Left ventricle myocardium inferior (tissue), 1 donor: ENCODE measurements around the gene KCNJ16. TPM values are rescaled to one million over a fixed set of nuclear protein-coding genes. Genes with fewer than 3 reads are reported as not detected.

Experiments used
- DNase-seq: peaks from one replicate; pipeline ENCODE4 v3.0.0-alpha.2; 2020
- H3K27ac ChIP-seq: fragments of 200-600 bp; replicated peaks from 2 replicates; pipeline ENCODE4 v1.8.0; 2021
- H3K27me3 ChIP-seq: fragments of 200-600 bp; 2 replicates; pipeline ENCODE4 v1.8.0; 2021; ENCODE audit warnings: low read depth
- H3K36me3 ChIP-seq: fragments of 200-600 bp; 2 replicates; pipeline ENCODE4 v1.8.0; 2021
- H3K4me1 ChIP-seq: fragments of 200-600 bp; 2 replicates; pipeline ENCODE4 v1.8.0; 2021
- H3K4me3 ChIP-seq: fragments of 200-600 bp; 2 replicates; pipeline ENCODE4 v1.8.0; 2021; ENCODE audit warnings: mild to moderate bottlenecking, moderate library complexity
- H3K9me3 ChIP-seq: fragments of 200-600 bp; replicated peaks from 2 replicates; pipeline ENCODE4 v1.8.0; 2021
- intact Hi-C: fragments of 100-400 bp; cut with micrococcal nuclease; formaldehyde crosslinking; loops from one replicate; pipeline ENCODE4 v1.11.0; 2022
- total RNA-seq: library from RNA; stranded (reverse); fragmentation: NEBNext Ultra II Directional; extraction: Animal tissue kit (Norgen Biotek cat#: 25700); gene quantifications from one replicate; pipeline ENCODE4 v1.2.1, GENCODE V29; 2021
- TF ChIP-seq, protein P1 (sequence below): fragments of 200-600 bp; IDR thresholded peaks from 2 replicates; pipeline ENCODE4 v1.8.0; 2021; ENCODE audit warnings: antibody characterized with exemption, mild to moderate bottlenecking, borderline replicate concordance
- donor health status: DM: no; HTN: yes; CAD: no; lungs with severe emphysema.

Gene KCNJ16
- total RNA-seq, 1 donor from 2014 or later = not detected

DNA sequence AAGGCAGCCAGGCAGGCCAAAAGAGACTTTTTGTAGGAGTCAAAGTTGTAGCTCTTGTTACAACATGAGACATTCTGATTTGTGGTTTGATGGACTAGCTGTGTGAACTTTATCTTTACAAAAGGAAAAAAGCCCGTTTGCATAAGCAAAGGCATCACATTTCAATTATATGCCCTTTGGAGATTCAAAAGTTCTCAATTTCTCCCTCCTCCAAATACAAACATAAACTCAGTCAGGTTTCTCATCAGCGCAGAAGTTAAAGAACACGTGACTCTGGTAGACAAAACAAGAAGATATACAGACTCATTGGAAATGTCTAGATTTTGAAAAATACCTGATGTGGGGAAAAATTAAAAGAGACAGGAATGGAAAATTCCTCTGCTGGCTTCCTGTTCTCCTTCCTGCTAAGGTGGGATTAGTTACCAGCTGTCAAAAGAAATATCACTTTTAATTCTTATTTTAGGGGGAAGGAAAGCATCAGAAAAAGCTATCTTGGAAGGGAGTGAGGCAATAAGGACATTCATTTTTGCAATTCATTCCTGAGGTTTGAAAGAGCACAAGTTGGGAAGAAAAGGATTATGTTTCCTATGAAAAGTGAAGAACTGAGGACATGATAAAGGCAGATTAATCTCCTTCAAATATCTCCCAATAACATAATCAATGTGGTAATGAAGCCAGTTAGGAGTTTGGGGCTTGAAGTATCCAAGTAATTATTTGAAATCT, 4.6 kb upstream of the KCNJ16 start:
- TF ChIP-seq, protein P1, sequence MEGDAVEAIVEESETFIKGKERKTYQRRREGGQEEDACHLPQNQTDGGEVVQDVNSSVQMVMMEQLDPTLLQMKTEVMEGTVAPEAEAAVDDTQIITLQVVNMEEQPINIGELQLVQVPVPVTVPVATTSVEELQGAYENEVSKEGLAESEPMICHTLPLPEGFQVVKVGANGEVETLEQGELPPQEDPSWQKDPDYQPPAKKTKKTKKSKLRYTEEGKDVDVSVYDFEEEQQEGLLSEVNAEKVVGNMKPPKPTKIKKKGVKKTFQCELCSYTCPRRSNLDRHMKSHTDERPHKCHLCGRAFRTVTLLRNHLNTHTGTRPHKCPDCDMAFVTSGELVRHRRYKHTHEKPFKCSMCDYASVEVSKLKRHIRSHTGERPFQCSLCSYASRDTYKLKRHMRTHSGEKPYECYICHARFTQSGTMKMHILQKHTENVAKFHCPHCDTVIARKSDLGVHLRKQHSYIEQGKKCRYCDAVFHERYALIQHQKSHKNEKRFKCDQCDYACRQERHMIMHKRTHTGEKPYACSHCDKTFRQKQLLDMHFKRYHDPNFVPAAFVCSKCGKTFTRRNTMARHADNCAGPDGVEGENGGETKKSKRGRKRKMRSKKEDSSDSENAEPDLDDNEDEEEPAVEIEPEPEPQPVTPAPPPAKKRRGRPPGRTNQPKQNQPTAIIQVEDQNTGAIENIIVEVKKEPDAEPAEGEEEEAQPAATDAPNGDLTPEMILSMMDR = no peak
- intact Hi-C loops = no loop called here

DNA sequence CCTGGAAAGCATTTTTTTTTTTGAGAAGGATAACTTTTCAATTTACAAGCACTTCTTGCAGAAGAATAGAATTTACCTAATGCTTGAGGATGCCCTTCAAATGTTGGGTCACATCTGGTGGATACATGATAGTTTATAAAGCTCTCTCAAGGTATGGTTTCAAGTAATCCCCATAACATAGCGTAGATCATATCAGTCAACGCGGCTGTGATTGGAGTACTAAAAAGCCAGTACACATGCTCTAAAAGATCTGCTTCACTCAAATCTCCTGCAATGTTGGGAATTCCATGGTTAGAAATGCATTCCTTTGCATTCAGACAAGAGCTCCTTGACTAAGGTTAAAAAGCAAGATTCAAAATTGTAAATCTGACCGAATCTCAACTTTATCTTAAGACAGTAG, 3.9 kb upstream of the KCNJ16 start:
- TF ChIP-seq, protein P1 = no peak
- no peak overlapping the region for H3K4me3 ChIP-seq
- no peaks in the 10 kb centered on the region for H3K27me3 ChIP-seq
- H3K4me1 ChIP-seq = no peaks in the 10 kb centered on the region
- no peak overlapping the region for H3K27ac ChIP-seq
- intact Hi-C loops = no loop called here
- no peak for DNase-seq
- no peaks in the 10 kb centered on the region for H3K36me3 ChIP-seq
- no peaks in the 10 kb centered on the region for H3K9me3 ChIP-seq

More for the DNA sequence above, 4.6 kb upstream of the KCNJ16 start:
- H3K36me3 ChIP-seq = no peaks in the 10 kb centered on the region
- no peak overlapping the region for H3K27ac ChIP-seq
- no peaks in the 10 kb centered on the region for H3K27me3 ChIP-seq
- no peak overlapping the region for H3K4me3 ChIP-seq
- H3K9me3 ChIP-seq = no peaks in the 10 kb centered on the region
- H3K4me1 ChIP-seq = no peaks in the 10 kb centered on the region
- no peak for DNase-seq

DNA sequence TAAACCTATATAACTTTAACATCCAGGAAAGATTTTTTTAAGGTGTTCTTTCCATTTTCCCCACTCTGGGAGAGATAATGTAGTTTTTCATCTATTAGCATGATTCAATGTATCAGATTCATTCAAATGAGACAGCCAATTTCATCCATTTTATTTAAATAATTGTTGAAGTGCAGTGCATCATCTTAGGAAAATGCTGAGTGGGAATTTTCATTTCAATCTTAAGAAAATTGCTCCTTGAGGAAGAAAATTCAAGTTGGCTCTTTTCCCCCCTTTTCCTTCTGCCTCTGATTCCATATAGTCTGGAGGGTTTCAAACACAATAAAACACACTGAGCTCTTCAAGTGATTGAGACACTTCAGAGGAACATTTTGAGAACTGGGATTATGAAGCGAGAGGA, 3.4 kb upstream of the KCNJ16 start:
- Histone ChIP-seq H3K27me3 (no peaks in the 10 kb centered on the region), H3K4me1 (no peaks in the 10 kb centered on the region), H3K36me3 (no peaks in the 10 kb centered on the region), H3K4me3 (no peak overlapping the region), H3K9me3 (no peaks in the 10 kb centered on the region), H3K27ac (no peak overlapping the region)
- intact Hi-C loops = no loop called here
- no peak for DNase-seq
- TF ChIP-seq, protein P1 = no peak

DNA sequence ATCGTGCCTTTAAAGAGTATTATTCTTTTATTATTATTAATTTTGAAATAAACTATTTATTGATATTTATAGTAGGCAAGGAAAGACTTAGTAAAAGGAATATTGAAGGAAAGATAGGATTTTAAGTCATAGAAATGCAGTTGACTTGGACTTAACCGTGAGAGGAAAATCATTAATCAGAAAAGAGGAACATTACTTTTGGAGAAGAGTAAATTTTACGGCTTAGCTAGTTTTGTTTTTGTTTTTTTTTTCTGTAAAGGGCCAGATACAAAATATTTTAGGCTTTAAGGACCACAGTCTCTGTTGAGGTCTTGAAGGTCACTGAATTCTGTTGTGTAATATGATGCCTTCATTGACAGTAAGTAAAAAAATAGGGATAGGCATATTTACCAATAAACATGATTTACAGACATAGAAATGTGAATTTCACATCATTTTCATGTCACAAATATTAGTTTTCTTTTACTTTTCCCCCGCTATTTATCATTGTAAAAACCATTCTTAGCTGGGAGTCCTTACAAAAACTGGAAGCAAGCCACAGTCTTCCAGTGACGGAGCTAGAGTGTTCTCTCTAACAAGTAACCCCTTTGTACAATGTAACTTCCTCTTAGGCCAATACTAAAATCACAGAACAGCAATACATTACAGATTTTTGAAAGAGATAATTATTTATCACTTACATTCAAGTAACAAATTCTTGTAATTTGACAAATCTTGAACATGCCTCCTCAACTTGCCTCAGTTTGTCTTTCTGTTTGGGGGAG, 2.3 kb upstream of the KCNJ16 start:
- H3K36me3 ChIP-seq = no peaks in the 10 kb centered on the region
- no peaks in the 10 kb centered on the region for H3K9me3 ChIP-seq
- no peak overlapping the region for H3K27ac ChIP-seq
- TF ChIP-seq, protein P1 = no peak
- no peaks in the 10 kb centered on the region for H3K4me1 ChIP-seq
- DNase-seq = no peak
- no peaks in the 10 kb centered on the region for H3K27me3 ChIP-seq
- intact Hi-C loops = no loop called here
- no peak overlapping the region for H3K4me3 ChIP-seq

DNA sequence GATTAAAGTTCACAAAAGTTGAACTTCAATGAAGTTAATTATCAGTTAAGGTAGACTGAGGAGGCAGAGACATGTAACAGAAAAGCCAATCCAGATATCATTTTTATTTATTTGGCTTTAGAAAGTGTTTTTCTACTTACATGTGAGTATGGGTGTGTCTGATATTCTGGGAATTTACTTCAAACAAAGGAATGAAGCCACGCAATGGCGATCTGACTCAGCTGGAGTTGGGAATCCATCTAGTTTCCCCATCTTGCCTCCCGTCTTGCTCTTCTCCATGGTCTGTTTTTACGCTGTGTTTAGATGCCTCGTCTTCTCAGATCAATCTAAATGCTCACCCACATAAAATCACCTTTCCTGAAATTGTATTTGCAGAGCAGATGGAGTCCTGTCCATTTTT, 1.7 kb upstream of the KCNJ16 start:
- H3K4me3 ChIP-seq = no peak overlapping the region
- no peak overlapping the region for H3K27ac ChIP-seq
- TF ChIP-seq, protein P1 = no peak
- H3K36me3 ChIP-seq = no peaks in the 10 kb centered on the region
- intact Hi-C loops = no loop called here
- H3K27me3 ChIP-seq = no peaks in the 10 kb centered on the region
- no peaks in the 10 kb centered on the region for H3K4me1 ChIP-seq
- no peaks in the 10 kb centered on the region for H3K9me3 ChIP-seq
- DNase-seq = no peak
